Epithelial cell of proximal tubule (primary cell): ENCODE measurements around the gene FRAS1. TPM values are rescaled to one million over a fixed set of nuclear protein-coding genes. Genes with fewer than 3 reads are reported as not detected.

Source experiments
- DNase-seq: peaks from one replicate; pipeline ENCODE4 v3.0.0-alpha.2; 2011; ENCODE audit warnings: low read depth
- H3K4me3 ChIP-seq: 2 replicates; pipeline ENCODE4 v1.5.1; 2011; ENCODE audit warnings: low read depth, mild to moderate bottlenecking, low read length
- CTCF ChIP-seq: conservative IDR thresholded peaks from 2 replicates; pipeline ENCODE4 v1.5.1; 2012; ENCODE audit warnings: low read depth, mild to moderate bottlenecking, low read length
- total RNA-seq: library from RNA; depleted of rRNA; stranded (reverse); fragments of >200 nt; gene quantifications from 2 replicates; pipeline ENCODE4 v1.2.3, GENCODE V29; 2015

The FRAS1 gene
- total RNA-seq, 1 donor from 2014 or later: 9.1 TPM

- no peak for TF ChIP-seq CTCF
- DNase-seq: no peak
- no peak overlapping the region for H3K4me3 ChIP-seq
Measured at GRCh38 chr4:78570117-78570516, 513.0 kb downstream of the FRAS1 start.

- TF ChIP-seq CTCF: no peak
- no peak for DNase-seq
- no peak overlapping the region for H3K4me3 ChIP-seq
Measured at GRCh38 chr4:78571804-78572203, 514.7 kb downstream of the FRAS1 start.

GRCh38 chr4:78578674-78579425 is 521.7 kb downstream of the FRAS1 start:
- DNase-seq: no peak
- TF ChIP-seq CTCF: no peak
- H3K4me3 ChIP-seq: no peak overlapping the region

GRCh38 chr4:78581618-78582017 is 524.5 kb downstream of the FRAS1 start:
- DNase-seq: no peak
- TF ChIP-seq CTCF: no peak
- H3K4me3 ChIP-seq: no peak overlapping the region

GRCh38 chr4:78584863-78585547 is 527.9 kb downstream of the FRAS1 start:
- DNase-seq: no peak
- no peak for TF ChIP-seq CTCF
- H3K4me3 ChIP-seq: no peak overlapping the region

- no peak for TF ChIP-seq CTCF
- DNase-seq: no peak
- H3K4me3 ChIP-seq: no peak overlapping the region
Measured at GRCh38 chr4:78585633-78586032, 528.5 kb downstream of the FRAS1 start.
